Hematopoietic multipotent progenitor cell treated with erythropoietin and hydrocortisone succinate and interleukin-3 and kit ligand, for 8 days (in vitro differentiated cells): ENCODE data around the gene ZSCAN16.
A peak's percentile ranks its signal among the peaks of the same experiment; 100 is the strongest.

Experiments
- DNase-seq: peaks from one replicate; pipeline ENCODE4 v3.0.0-alpha.2; 2015

The ZSCAN16 gene

DNA sequence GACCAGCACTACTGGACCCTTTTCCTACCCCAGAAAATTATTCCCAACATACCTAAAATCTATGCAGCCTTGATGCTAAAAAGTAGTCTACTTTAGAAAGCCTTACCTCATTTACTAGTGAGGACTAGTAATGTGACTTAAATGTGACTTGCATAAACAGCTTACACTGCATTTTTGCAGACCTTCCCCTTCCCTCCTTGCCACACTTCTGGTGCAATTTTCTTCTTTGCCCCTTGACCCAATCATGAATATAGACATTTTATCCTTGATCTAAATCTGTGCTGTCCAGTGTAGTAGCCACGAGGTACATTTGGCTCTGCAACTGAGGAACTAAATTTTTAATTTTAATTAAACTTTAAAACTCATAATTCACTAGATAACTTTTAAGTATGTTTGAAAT, 10.3 kb downstream of the ZSCAN16 start:
- DNase-seq = no peak

- DNase-seq = peak; percentile 32
These were observed 11.0 kb downstream of the ZSCAN16 start for GRCh38 chr6:28135393-28135792.

- peak; percentile 96 for DNase-seq
These were observed 12.4 kb downstream of the ZSCAN16 start for GRCh38 chr6:28136585-28137504.

- DNase-seq = peak; percentile 69
These were observed 13.1 kb downstream of the ZSCAN16 start for GRCh38 chr6:28137505-28137981.

DNA sequence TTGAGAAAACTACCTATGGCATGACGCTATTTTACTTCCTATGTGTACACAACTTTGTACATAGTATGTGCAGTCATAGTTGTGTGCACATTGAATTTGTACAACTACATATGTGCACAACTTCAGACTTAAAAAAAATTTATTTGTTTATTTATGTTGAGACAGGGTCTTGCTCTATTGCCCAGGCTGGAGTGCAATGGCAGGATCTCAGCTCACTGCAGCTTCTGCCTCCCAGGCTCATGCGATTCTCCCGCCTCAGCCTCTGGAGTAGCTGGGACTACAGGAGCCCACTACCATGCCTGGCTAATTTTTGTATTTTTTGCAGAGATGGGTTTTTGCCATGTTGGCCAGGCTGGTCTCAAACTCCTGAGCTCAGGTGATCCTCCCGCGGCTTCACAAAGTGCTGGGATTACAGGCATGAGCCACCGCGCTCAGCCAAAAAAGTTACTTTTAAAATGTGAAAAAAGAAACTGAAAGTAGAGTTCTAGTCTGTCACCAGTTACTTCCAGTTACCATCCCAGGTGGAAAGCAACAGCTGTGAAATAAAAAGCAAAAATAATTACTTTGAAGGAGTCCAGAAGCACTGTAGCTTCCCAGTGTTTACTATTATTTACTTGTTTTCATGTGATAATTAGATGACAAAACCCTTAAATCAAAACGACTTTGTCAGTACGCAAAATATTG, 15.6 kb downstream of the ZSCAN16 start:
- no peak for DNase-seq

DNA sequence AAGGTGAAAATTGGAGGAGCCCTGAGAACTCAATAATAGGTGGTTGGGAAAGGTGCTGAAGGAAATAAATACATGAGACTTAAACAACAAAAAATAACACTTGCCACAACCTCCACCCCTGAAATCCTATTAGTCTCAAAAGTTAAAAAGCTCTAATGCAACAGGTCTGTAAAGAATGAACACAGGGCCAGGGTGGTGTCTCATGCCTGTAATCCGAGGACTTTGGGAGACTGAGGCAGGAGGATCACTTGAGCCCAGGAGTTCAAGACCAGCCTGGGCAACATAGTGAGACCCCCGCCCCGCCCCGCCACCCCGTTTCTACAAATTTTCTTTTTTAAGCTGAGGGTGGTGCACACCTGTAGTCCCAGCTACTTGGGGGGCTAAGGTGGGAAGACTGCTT, 16.2 kb downstream of the ZSCAN16 start:
- DNase-seq = no peak

GRCh38 chr6:28141500-28142329, 17.3 kb downstream of the ZSCAN16 start, which contains the start of gene ZKSCAN8:
ZKSCAN8 (plus strand) TSS chr6:28141883; CDS start chr6:28148408, 6,525 bp downstream.
- peak; percentile 90 for DNase-seq

- DNase-seq = no peak
These were observed 18.0 kb downstream of the ZSCAN16 start for GRCh38 chr6:28142446-28142845.

DNA sequence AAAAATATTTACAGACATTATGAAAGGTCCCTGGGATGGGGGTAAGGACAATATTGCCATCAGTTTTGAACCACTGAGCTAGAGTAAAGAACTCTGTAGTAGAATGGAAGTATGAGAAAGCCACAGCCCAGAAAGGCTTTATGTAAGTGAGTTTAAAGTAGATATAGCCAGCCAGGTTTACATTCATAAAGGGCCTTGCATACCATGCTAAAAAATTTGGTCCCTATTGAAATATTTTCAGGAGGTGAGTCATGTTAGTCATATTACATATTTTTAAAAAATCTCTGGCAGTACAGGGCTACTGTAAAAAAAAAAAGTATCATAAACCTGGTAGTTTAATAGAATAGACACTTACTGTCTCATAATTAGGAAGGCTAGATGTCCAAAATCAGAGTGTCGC, 20.8 kb downstream of the ZSCAN16 start:
- no peak for DNase-seq

GRCh38 chr6:28152531-28152930, 28.1 kb downstream of the ZSCAN16 start:
- no peak for DNase-seq

GRCh38 chr6:28153546-28153945, 29.1 kb downstream of the ZSCAN16 start:
- DNase-seq = no peak

GRCh38 chr6:28154357-28154756, 29.9 kb downstream of the ZSCAN16 start:
- no peak for DNase-seq

DNA sequence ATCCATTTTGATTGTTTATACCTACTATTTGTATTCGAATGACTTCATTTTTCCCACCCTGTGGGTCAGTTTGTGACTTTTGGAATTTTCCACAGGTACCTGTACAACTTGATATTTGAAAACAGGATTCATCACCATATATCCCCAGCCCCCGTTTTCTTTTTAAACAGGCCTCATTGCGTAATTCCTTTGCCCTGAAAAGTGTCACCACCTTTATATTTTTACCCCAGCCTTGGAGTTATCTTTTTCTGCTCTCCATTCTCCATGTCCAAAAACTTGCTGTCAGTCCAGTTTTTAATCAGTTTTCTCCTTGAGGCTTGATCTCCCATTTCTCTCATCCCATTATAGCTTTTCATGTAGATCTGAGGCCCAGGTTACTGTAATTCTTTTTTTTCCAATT, 33.9 kb downstream of the ZSCAN16 start:
- DNase-seq = no peak

DNA sequence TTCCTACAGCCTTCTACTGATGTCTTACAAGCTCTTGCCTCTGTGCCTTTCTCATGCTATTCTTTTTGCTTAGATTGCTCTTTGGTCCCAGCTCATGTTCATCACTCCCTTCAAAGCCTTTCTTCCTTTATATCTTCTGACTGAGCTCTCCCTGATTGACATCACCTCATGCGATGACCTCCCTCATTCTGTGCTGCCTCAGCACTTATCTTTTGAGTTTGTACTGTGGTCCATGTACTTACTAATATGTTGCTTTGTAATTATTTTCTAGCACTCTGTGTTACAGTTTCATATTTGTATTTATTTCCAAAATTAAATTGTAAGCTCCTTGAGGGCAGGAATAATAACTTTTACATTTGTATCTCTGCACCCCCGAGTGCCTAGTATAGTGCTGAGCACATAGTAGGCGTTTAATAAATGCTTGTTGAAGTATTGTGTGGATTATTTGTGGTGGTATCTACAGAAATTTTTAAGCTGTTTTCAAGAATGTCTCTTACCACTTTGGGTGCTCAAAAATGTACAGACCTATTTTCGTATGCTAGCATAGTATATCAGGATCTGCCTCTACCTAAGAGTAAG, 34.7 kb downstream of the ZSCAN16 start:
- DNase-seq = no peak

DNA sequence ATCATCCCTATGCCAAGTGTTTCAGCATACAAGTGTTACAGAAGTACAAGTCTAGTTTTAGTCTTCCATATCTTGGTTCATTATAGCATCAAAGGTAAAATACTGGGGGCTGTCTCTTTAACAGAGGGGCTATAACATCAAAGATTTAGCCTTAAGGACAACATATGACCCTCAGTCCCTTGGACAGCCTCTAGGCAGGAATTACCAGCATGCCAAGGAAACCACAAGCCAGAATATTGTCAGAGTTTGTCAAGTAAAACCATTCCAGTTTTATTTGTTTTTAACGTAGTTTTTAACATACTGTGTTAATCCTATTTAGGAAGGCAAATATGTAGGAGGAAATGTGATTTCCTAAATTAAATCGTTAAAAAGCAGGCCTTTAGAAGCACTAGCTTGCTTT, 35.8 kb downstream of the ZSCAN16 start:
- no peak for DNase-seq

GRCh38 chr6:28161410-28162079, 37.1 kb downstream of the ZSCAN16 start:
- peak; percentile 83 for DNase-seq

GRCh38 chr6:28165563-28165962, 41.2 kb downstream of the ZSCAN16 start:
- no peak for DNase-seq

- DNase-seq = no peak
These were observed 42.7 kb downstream of the ZSCAN16 start for GRCh38 chr6:28167068-28167467.

DNA sequence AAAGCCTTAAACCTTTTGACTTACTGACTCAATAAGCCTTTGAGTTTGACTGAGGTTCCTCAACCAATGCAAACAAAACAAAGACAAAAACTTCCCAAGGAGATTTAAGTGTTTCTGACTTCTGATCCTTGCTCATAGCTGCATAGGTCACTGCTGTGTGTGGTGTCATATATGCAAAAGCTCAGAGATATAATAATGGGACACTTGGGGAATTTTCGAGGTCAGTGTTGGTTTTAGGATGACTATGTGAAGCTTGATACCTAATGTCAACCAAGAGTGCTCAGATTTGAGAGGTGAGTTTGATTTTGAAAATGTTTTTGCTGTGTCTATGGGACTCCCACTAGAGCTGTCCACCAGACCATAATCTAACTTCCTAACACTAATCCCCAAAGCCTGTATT, 43.5 kb downstream of the ZSCAN16 start:
- no peak for DNase-seq

- DNase-seq = no peak
These were observed 46.9 kb downstream of the ZSCAN16 start for GRCh38 chr6:28171271-28171670.

- no peak for DNase-seq
These were observed 47.6 kb downstream of the ZSCAN16 start for GRCh38 chr6:28172006-28172405.

- DNase-seq = no peak
These were observed 52.0 kb downstream of the ZSCAN16 start for GRCh38 chr6:28176373-28176772.
